Measurements from ENCODE around the gene CPNE5. TPM values are rescaled to one million over a fixed set of nuclear protein-coding genes. Genes with fewer than 3 reads are reported as not detected.

The CPNE5 gene
- total RNA-seq, 1 donor from 2014 or later: 2.0 TPM

DNA sequence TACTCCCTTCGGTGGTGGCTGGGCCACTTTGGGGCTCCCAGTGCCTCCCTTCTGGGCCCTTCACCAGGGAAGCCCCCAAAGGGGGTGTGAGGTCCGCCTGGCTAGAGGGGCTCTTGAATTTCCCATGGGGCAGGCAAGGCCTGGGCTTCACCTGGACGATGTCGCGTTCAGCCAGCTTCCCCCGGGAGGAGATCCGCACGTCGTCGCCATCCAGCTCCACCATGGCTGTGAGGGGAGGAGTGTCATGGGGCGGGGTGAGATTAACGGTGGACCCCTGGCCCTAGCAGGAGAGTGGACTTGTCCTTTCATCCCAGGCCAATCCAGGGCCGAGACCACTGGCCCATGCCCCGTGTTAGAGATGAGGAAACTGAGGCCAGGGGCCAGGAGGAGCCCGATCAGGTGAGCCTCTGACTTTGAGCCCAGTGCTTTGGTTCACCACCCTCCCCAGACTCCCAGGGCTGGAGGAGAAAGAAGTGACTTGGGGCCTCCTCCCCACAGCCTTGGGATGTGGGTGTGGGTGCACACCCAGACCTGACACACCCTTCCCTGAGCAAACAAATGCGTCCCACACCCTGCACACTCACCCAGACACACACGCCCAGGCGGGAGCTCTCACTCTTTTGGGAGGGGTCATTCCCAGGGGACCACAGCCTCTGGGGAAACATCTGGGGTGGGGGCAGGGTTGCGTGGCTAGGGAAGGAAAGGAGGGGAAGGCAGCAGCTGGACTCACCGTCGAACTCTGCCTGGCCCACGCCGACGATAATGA lies 95.5 kb downstream of the CPNE5 start:
- peaks cover 4% of the 10 kb centered on the region for H3K27me3 Mint-ChIP-seq (ENCODE audit: low read depth)
- no peak overlapping the region for H3K4me3 Mint-ChIP-seq (ENCODE audit: low read depth)
- no peak for DNase-seq (ENCODE audit: low spot score)
- H3K27ac Mint-ChIP-seq: no peak overlapping the region
- H3K9me3 Mint-ChIP-seq: peaks cover 4% of the 10 kb centered on the region
- peaks cover 5% of the 10 kb centered on the region for H3K4me1 Mint-ChIP-seq (ENCODE audit: low read depth)
- intact Hi-C loops (cut with micrococcal nuclease): no loop called here
- H3K36me3 Mint-ChIP-seq (ENCODE audit: low read depth): no peaks in the 10 kb centered on the region

DNA sequence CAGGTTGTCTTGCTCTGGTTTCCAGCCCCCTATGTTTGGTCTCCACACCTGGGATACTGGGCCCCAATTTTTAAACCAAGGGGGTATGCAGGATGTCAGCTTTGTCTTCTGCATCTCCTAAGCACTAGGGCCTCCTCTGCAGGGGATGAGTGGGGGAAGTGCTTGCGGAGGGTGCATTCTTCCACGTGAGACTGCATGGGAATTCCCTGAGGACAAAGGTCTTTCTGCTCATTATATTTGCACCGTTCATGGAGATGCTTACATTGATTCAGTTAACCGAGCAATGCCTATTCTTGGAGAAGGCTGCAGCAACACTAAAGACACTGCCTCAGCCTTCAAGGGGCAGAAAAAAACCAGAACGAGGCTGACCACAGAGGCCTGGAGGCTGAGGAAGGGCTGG lies 96.2 kb downstream of the CPNE5 start:
- Mint-ChIP-seq H3K27ac (no peak overlapping the region), H3K27me3 (ENCODE audit: low read depth) (peaks cover 4% of the 10 kb centered on the region), H3K4me3 (ENCODE audit: low read depth) (no peak overlapping the region), H3K4me1 (ENCODE audit: low read depth) (peaks cover 5% of the 10 kb centered on the region), H3K9me3 (no peaks in the 10 kb centered on the region), H3K36me3 (ENCODE audit: low read depth) (no peaks in the 10 kb centered on the region)
- intact Hi-C loops (cut with micrococcal nuclease): no loop called here
- no peak for DNase-seq (ENCODE audit: low spot score)

DNA sequence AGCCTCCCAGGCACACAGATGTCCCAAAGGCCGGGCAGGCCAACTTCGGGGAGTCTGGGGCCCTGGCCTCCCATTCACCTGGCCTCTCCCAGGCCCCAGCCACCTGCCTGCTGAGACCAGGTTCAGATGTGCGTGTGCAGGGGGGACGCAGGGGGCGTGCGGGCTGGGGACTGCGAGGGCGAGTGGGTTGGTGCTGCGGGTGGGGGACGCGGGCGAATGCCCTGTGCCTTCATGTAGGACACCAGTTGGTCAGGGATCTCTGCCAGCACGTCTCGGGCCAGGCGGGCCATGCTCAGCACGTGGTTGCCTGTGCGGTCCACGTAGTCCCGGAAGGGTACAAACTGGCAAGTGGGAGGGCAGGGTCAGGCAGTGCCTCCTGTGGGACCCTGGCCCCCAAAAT lies 97.1 kb downstream of the CPNE5 start:
- H3K4me3 Mint-ChIP-seq (ENCODE audit: low read depth): no peak overlapping the region
- intact Hi-C loops (cut with micrococcal nuclease): no loop called here
- peaks cover 4% of the 10 kb centered on the region for H3K27me3 Mint-ChIP-seq (ENCODE audit: low read depth)
- H3K9me3 Mint-ChIP-seq: no peaks in the 10 kb centered on the region
- H3K27ac Mint-ChIP-seq: no peak overlapping the region
- no peak for DNase-seq (ENCODE audit: low spot score)
- H3K4me1 Mint-ChIP-seq (ENCODE audit: low read depth): peaks cover 5% of the 10 kb centered on the region
- H3K36me3 Mint-ChIP-seq (ENCODE audit: low read depth): no peaks in the 10 kb centered on the region

DNA sequence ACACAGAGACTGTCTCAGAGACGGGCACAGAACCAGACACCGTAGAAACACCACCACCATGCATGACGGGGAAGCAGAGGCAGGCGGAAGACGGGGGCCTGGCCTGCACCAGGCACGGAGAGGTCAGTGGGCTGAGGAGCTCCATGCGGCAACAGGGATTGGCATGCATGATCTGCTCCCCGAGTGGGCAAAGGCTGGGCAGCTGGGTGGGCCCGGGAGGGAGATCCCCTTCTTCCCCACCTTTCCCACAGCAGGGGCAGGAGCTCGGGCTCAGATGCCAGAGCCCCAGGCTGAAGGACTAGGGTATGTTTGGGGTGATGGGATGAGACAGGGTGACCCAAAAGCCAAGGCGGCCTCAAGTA lies 98.4 kb downstream of the CPNE5 start:
- no peak overlapping the region for H3K27ac Mint-ChIP-seq
- no peak overlapping the region for H3K4me3 Mint-ChIP-seq (ENCODE audit: low read depth)
- H3K36me3 Mint-ChIP-seq (ENCODE audit: low read depth): no peaks in the 10 kb centered on the region
- no peaks in the 10 kb centered on the region for H3K27me3 Mint-ChIP-seq (ENCODE audit: low read depth)
- peaks cover 5% of the 10 kb centered on the region for H3K4me1 Mint-ChIP-seq (ENCODE audit: low read depth)
- H3K9me3 Mint-ChIP-seq: no peaks in the 10 kb centered on the region
- no peak for DNase-seq (ENCODE audit: low spot score)
- intact Hi-C loops (cut with micrococcal nuclease): no loop called here

DNA sequence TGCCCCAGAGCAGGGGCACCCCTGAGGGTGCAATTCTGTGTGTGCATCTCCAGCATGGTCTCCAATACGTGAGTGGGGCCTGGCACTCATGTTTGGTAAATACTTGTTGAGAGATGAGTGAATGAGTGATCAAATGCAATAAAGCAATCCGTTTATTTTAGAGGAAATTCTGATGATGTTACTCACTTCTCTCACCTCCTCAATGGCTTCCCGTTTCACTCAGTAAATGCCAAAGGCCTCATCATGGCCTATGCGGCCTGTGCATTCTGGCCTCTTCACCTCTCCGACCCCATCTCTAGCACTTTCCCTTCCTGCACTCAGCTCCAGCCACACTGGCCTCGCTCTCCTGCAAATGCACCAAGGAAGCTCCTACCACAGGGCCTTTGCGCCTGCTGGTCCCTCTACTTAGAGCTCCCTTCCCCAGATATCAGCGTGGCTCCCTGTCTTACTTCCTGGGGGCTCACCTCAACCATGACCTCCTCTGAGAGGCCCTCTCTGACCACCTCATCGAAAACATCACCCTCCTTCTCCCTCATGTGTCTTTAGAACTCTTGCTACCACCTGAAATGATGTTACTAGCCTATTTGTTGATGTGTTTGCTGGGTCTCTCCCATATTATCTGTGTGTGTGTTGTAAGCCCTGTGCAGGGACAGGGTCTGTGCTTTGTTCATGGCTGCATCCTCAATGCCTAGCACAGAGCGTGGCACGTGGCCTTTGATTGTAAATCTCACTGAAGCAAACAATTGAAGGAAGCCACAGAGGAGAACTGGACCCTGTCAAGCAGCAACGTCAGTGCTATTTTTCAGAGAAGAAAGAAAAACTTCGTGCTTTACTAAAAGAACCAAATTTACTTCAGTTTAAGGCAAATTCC lies 99.1 kb downstream of the CPNE5 start:
- Mint-ChIP-seq H3K27me3 (ENCODE audit: low read depth) (no peaks in the 10 kb centered on the region), H3K36me3 (ENCODE audit: low read depth) (no peaks in the 10 kb centered on the region), H3K4me1 (ENCODE audit: low read depth) (peaks cover 6% of the 10 kb centered on the region), H3K9me3 (no peaks in the 10 kb centered on the region), H3K4me3 (ENCODE audit: low read depth) (no peak overlapping the region), H3K27ac (no peak overlapping the region)
- no peak for DNase-seq (ENCODE audit: low spot score)
- intact Hi-C loops (cut with micrococcal nuclease): no loop called here

DNA sequence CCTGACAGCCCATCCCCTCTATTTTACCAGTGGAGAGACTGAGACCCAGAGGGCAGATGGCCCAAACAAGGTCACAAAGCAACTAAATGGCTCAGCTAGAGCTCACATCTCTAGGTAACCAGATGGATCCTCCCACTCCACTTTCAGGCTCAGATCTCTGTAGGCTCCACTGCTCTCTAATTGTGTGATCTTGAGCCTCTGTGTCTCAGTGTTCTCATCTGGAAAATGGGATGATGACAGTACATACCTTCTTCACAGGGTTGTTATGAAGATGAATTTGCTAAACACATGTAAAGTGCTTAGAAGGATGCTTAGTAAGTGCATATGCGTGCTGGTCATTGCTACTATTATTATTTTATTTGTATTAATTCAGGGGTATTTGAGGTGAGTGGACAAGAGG lies 101.1 kb downstream of the CPNE5 start:
- Mint-ChIP-seq H3K27me3 (ENCODE audit: low read depth) (no peaks in the 10 kb centered on the region), H3K9me3 (no peaks in the 10 kb centered on the region), H3K4me3 (ENCODE audit: low read depth) (no peak overlapping the region), H3K27ac (no peak overlapping the region), H3K36me3 (ENCODE audit: low read depth) (no peaks in the 10 kb centered on the region), H3K4me1 (ENCODE audit: low read depth) (peaks cover 12% of the 10 kb centered on the region)
- intact Hi-C loops (cut with micrococcal nuclease): no loop called here
- no peak for DNase-seq (ENCODE audit: low spot score)

DNA sequence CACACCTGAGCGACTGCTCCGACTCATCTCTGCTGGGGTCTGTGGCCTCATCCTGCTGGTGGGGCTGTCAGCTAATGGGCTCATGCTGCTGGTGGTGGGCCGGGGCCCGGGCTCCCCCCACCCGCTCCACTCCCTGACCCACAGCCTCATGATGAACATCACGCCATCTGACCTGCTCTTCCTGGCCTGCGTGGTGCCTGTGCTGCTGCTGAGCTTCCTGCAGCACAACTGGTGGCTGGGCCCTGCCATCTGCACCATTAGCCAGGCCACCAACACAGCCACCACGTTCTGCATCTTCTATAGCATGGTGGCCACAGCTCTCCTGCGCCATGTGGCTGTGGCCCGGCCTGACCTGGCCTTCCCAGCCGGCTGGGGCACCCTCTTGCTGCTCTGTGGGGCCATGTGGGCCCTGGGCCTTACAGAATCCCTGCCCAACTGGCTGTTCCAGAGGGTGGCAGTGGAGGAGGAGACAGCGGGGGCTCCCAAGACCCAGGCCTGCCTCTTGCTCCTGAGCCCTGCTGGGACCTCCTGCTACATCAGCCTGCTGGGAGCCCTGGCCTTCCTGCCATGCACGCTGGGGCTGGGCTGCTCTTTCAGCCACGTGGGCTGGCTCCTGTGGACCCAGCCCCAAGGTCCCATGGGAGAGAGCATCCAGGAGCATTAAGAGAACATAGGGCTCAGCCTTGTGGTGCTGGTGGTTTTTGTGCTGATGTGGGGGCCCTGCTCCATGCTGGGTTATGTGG lies 102.0 kb downstream of the CPNE5 start:
- H3K9me3 Mint-ChIP-seq: no peaks in the 10 kb centered on the region
- H3K4me1 Mint-ChIP-seq (ENCODE audit: low read depth): peaks cover 12% of the 10 kb centered on the region
- no peak for DNase-seq (ENCODE audit: low spot score)
- intact Hi-C loops (cut with micrococcal nuclease): no loop called here
- no peak overlapping the region for H3K4me3 Mint-ChIP-seq (ENCODE audit: low read depth)
- H3K27me3 Mint-ChIP-seq (ENCODE audit: low read depth): no peaks in the 10 kb centered on the region
- H3K36me3 Mint-ChIP-seq (ENCODE audit: low read depth): no peaks in the 10 kb centered on the region
- no peak overlapping the region for H3K27ac Mint-ChIP-seq

DNA sequence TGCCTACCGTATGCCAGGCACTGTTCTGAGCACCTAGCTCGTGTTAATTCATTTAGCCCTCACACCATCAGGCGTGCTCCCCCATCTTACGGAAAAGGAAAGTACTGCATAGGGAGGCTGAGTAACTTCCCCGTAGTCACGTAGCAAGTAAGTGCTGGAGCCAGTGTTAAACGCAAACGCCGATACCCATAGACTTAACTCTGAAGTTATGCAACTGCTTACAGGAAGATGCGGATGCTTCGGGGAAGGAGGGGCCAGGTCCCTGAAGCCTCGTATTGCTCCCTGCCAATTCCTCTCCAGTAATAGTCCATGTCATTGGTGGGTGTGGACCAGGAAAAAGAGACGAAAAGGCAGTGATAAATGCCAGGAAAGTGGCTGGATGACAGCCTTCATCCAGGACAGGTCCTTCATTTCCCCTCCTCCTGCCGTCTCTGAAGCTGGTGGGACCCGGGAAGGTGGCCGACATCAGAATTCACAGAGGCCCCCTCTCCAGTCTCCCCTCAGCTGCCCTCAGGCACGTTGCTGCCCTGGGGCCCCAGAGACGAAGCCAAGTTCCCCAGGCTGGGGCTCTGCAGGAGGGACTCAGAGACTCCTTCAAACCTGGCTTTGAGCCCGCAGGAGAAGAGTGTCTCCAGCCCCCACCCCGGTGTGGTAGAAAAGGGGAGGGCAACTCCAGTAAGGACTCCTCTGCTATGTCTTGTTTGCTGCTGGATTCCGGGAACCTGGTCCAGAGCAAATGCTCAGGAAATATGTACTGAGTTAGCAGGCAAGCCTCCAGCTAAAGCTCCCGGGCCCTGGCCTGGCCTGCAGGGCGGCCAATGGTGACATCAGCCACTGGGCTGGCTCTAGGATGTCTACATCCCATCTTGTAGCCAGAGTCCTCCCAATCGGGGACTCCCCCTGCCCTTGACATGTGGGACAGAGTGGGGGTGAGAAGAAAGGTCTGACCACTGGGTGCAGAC lies 103.9 kb downstream of the CPNE5 start:
- H3K27me3 Mint-ChIP-seq (ENCODE audit: low read depth): no peaks in the 10 kb centered on the region
- DNase-seq (ENCODE audit: low spot score): no peak
- no peak overlapping the region for H3K4me3 Mint-ChIP-seq (ENCODE audit: low read depth)
- H3K36me3 Mint-ChIP-seq (ENCODE audit: low read depth): no peaks in the 10 kb centered on the region
- H3K4me1 Mint-ChIP-seq (ENCODE audit: low read depth): peaks cover 14% of the 10 kb centered on the region
- peak overlapping the region; percentile 64 for H3K27ac Mint-ChIP-seq
- H3K9me3 Mint-ChIP-seq: no peaks in the 10 kb centered on the region
- intact Hi-C loops (cut with micrococcal nuclease): loop anchor here (2.0 kb wide), 1 partner anchor 19 kb away; no protein-coding TSS in a partner anchor

DNA sequence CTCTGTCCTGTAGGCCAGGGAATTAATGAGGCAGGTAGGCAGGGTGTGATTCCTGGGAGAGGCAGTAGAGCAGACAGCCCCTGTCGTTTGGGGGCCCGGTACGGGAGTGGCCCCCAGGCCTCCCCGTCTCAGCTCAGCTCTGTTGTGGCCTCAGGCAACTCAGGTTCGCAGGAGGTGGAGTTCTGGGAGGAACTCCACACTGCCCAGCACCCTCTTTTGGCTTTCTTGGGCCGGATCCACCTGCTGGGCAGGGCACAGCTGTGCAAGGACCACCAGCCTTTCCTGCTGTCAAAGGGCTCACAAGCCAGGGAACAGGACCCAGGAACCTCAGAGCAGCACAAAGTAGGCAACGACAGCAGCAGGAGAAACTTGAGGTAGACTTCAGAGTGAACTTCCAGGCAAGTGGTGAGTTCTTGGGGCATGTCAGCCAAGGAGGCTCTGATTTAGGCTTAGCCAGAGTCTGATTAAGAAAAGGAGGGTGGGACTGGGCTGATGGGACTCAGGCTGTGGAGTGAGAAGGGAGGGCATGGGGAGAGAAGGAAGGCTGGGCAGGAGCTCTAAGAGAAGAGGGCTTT lies 104.7 kb downstream of the CPNE5 start:
- Mint-ChIP-seq H3K36me3 (ENCODE audit: low read depth) (no peaks in the 10 kb centered on the region), H3K27me3 (ENCODE audit: low read depth) (no peaks in the 10 kb centered on the region), H3K9me3 (no peaks in the 10 kb centered on the region), H3K4me1 (ENCODE audit: low read depth) (peaks cover 14% of the 10 kb centered on the region), H3K27ac (peak overlapping the region; percentile 64), H3K4me3 (ENCODE audit: low read depth) (no peak overlapping the region)
- no peak for DNase-seq (ENCODE audit: low spot score)
- intact Hi-C loops (cut with micrococcal nuclease): loop anchor here (2.0 kb wide), 1 partner anchor 20 kb away; no protein-coding TSS in a partner anchor

DNA sequence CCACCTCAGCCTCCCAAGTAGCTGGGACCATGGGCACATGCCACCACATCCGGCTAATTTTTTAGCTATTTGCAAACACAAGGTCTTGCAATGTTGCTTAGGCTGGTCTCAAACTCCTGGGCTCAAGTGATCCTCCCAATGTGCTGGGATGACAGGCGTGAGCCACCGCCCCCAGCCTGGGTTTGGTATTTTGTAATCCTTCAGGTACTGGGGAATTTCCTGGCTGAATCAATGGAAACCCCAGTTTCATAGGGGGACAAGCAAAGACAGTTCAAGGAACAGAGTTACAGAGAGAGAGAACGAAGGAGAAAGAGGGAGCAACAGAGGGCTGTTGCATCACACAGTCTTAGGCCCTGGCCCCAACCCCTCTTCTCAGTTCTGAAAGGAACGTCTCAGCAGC lies 105.9 kb downstream of the CPNE5 start:
- Mint-ChIP-seq H3K9me3 (no peaks in the 10 kb centered on the region), H3K27me3 (ENCODE audit: low read depth) (peaks cover under 1% of the 10 kb centered on the region), H3K27ac (no peak overlapping the region), H3K4me3 (ENCODE audit: low read depth) (no peak overlapping the region), H3K4me1 (ENCODE audit: low read depth) (peaks cover 19% of the 10 kb centered on the region), H3K36me3 (ENCODE audit: low read depth) (no peaks in the 10 kb centered on the region)
- no peak for DNase-seq (ENCODE audit: low spot score)
- intact Hi-C loops (cut with micrococcal nuclease): no loop called here

DNA sequence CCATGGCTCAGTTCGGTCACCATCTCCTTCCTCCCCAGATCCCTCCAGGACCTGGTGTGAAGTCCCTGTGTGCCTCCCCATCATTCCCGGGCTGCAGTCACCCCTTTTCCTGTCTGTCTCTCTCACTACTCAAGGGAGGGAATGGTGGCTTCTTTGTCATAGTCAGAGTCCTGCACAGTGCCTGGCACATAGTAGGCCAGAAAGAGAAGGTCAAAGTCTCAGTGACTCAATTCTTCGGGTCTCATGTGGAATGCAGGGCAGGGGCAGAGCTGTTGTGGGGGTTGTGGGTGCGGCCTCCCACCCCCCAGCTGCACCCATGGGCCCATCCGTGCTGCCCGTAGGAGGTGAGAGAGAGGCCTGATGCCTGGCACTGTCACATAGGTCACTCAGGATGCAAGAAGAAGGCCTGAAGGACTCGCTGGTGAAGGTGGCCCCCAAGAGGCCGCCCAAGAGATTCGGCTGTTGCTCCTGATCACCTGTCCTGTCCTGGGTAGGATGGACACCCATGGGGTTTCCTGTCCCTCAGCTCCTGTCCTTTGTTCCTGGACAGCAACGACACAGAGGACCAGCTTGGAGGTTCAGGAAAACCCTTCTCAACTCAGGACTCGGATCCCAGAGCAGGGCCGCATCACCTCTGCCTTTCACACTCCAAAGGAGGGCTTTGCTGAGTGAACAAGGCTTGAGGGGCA lies 107.5 kb downstream of the CPNE5 start:
- DNase-seq (ENCODE audit: low spot score): no peak
- no peak overlapping the region for H3K4me3 Mint-ChIP-seq (ENCODE audit: low read depth)
- H3K27ac Mint-ChIP-seq: no peak overlapping the region
- no peaks in the 10 kb centered on the region for H3K9me3 Mint-ChIP-seq
- peaks cover 34% of the 10 kb centered on the region for H3K4me1 Mint-ChIP-seq (ENCODE audit: low read depth)
- peaks cover 1% of the 10 kb centered on the region for H3K27me3 Mint-ChIP-seq (ENCODE audit: low read depth)
- no peaks in the 10 kb centered on the region for H3K36me3 Mint-ChIP-seq (ENCODE audit: low read depth)
- intact Hi-C loops (cut with micrococcal nuclease): no loop called here
